Measurements from ENCODE around the gene SLC1A3.

- TF ChIP-seq GABPA (IDR thresholded peaks at IDR 0.05; ENCODE audit: low read depth) (no peak), CTCF (IDR thresholded peaks at IDR 0.05 in 2 of 3, conservative IDR thresholded peaks at IDR 0.05 in 1 of 3; ENCODE audit: control insufficient read depth in 2 of 3, extremely low read depth in 1 of 3, insufficient read depth in 1 of 3, low read depth in 3 of 3, low read length in 3 of 3) (no peak), YY1 (IDR thresholded peaks at IDR 0.05; ENCODE audit: low read depth, low read length) (no peak), CHD2 (IDR thresholded peaks at IDR 0.05; ENCODE audit: borderline replicate concordance, low read depth, low read length) (no peak), NRF1 (conservative IDR thresholded peaks at IDR 0.05; ENCODE audit: low read depth, low read length) (no peak), REST (IDR thresholded peaks at IDR 0.05; ENCODE audit: low read depth, low read length) (no peak)
- TF ChIP-seq, protein P1, sequence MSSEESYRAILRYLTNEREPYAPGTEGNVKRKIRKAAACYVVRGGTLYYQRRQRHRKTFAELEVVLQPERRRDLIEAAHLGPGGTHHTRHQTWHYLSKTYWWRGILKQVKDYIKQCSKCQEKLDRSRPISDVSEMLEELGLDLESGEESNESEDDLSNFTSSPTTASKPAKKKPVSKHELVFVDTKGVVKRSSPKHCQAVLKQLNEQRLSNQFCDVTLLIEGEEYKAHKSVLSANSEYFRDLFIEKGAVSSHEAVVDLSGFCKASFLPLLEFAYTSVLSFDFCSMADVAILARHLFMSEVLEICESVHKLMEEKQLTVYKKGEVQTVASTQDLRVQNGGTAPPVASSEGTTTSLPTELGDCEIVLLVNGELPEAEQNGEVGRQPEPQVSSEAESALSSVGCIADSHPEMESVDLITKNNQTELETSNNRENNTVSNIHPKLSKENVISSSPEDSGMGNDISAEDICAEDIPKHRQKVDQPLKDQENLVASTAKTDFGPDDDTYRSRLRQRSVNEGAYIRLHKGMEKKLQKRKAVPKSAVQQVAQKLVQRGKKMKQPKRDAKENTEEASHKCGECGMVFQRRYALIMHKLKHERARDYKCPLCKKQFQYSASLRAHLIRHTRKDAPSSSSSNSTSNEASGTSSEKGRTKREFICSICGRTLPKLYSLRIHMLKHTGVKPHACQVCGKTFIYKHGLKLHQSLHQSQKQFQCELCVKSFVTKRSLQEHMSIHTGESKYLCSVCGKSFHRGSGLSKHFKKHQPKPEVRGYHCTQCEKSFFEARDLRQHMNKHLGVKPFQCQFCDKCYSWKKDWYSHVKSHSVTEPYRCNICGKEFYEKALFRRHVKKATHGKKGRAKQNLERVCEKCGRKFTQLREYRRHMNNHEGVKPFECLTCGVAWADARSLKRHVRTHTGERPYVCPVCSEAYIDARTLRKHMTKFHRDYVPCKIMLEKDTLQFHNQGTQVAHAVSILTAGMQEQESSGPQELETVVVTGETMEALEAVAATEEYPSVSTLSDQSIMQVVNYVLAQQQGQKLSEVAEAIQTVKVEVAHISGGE (CRISPR knock-in tag; IDR thresholded peaks at IDR 0.05), result no peak
These were observed 6.2 kb upstream of the SLC1A3 start for GRCh38 chr5:36599986-36600779.
